ENCODE data around the gene UBAP2. TPM values are rescaled to one million over a fixed set of nuclear protein-coding genes. Genes with fewer than 3 reads are reported as not detected.

Gene UBAP2
- total RNA-seq, 1 donor from 2014 or later, result 15.8 TPM

DNA sequence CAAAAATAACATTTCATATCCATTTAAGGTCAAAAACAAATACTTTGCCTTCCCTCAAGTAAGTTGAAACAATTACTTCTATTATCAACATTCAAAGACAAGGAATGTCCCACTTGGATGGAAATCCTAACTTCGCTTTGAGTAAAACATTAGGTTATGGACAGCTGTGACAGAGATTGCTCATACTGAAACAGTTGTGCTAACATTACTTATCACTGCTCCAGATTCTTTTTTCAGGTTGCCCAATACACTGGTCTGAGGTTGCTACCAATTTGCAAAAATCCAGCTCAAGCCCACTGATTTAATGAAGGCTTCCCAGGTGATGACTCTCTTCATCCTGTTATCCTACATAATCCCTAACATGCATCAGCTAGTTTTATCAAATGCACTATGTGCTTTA is 98.3 kb downstream of the UBAP2 start:
- H3K4me3 ChIP-seq, result no peak overlapping the region
- no peaks in the 10 kb centered on the region for H3K9me3 ChIP-seq
- peaks cover 6 to 16% of the 10 kb centered on the region in 2 donors for H3K36me3 ChIP-seq
- H3K4me1 ChIP-seq, result peaks cover 4% of the 10 kb centered on the region in 2 donors
- H3K27me3 ChIP-seq, result no peaks in the 10 kb centered on the region
- intact Hi-C loops (cut with DNase I), result no loop called here
- TF ChIP-seq, protein P1, sequence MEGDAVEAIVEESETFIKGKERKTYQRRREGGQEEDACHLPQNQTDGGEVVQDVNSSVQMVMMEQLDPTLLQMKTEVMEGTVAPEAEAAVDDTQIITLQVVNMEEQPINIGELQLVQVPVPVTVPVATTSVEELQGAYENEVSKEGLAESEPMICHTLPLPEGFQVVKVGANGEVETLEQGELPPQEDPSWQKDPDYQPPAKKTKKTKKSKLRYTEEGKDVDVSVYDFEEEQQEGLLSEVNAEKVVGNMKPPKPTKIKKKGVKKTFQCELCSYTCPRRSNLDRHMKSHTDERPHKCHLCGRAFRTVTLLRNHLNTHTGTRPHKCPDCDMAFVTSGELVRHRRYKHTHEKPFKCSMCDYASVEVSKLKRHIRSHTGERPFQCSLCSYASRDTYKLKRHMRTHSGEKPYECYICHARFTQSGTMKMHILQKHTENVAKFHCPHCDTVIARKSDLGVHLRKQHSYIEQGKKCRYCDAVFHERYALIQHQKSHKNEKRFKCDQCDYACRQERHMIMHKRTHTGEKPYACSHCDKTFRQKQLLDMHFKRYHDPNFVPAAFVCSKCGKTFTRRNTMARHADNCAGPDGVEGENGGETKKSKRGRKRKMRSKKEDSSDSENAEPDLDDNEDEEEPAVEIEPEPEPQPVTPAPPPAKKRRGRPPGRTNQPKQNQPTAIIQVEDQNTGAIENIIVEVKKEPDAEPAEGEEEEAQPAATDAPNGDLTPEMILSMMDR (IDR thresholded peaks at IDR 0.05), result no peak
- no peak for DNase-seq (ENCODE audit: low spot score in 2 of 2)
- no peak overlapping the region for H3K27ac ChIP-seq

DNA sequence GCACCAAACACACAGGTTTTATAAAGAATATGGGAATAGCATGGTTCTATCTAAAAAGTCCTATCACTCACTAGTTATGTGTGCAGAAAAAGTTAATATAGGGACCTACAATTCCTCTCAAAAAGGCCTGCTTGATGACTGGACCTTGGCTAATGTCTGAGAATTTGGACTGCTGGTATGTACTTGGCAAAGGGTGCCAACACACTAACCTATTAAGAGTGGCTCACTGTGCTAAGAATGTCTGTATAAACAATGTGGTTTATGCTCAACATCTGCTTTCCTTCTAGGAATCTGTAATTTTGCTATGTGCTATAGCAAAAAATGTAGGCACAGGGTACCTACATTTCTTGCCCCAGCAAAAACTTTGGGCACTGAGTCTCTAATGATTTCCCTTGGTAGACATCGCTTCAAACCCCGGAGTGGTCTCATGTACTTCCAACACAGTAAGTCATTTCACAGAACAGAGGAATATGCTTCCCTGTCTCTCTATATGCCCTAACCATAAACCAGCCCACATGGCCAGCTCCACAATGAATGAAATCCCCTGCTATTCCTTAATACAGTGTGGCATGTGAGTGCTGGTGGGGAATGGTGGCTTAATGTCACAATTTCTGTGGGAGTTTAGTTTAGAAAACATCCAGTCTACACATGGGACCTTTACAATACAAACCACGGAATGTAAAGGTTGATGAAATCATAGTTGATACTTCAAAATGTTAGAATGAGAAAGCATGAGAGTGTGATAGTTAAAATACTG is 101.7 kb downstream of the UBAP2 start:
- H3K27me3 ChIP-seq, result no peaks in the 10 kb centered on the region
- H3K36me3 ChIP-seq, result peaks cover 14 to 18% of the 10 kb centered on the region in 2 donors
- TF ChIP-seq, protein P1 (IDR thresholded peaks at IDR 0.05), result no peak
- no peaks in the 10 kb centered on the region for H3K9me3 ChIP-seq
- H3K4me1 ChIP-seq, result peaks cover 4 to 7% of the 10 kb centered on the region in 2 donors
- intact Hi-C loops (cut with DNase I), result loop anchor here (10.0 kb wide), 1 partner anchor 308 kb away; no protein-coding TSS in a partner anchor
- no peak for DNase-seq (ENCODE audit: low spot score in 2 of 2)
- peak overlapping the region; percentile 3 to 34 for H3K27ac ChIP-seq
- H3K4me3 ChIP-seq, result no peak overlapping the region

DNA sequence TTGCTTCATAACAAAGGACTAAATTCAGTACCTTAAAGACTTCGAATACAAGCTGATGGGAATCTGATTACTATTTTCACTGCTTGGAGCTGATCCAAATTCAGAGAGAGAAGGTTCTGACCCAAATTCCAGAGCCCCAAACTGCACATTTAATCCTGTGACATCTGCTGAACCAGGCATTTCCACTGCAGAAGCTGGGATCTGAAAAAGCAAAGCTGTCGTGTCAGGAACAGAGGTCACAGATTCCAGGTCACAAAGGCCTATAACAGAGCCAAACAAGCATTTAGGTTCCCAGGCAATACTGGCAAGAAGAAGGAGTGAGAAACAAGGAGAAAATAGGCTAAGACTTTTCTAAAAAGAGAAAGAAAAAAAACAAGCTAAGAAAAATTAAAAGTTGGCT is 105.3 kb downstream of the UBAP2 start:
- peaks cover 4 to 7% of the 10 kb centered on the region in 2 donors for H3K4me1 ChIP-seq
- intact Hi-C loops (cut with DNase I), result loop anchor here (10.0 kb wide), 1 partner anchor 311 kb away; no protein-coding TSS in a partner anchor
- TF ChIP-seq, protein P1 (IDR thresholded peaks at IDR 0.05), result no peak
- no peak for DNase-seq (ENCODE audit: low spot score in 2 of 2)
- H3K4me3 ChIP-seq, result no peak overlapping the region
- H3K27me3 ChIP-seq, result no peaks in the 10 kb centered on the region
- peaks cover 27 to 28% of the 10 kb centered on the region in 2 donors for H3K36me3 ChIP-seq
- H3K9me3 ChIP-seq, result no peaks in the 10 kb centered on the region
- no peak overlapping the region for H3K27ac ChIP-seq

DNA sequence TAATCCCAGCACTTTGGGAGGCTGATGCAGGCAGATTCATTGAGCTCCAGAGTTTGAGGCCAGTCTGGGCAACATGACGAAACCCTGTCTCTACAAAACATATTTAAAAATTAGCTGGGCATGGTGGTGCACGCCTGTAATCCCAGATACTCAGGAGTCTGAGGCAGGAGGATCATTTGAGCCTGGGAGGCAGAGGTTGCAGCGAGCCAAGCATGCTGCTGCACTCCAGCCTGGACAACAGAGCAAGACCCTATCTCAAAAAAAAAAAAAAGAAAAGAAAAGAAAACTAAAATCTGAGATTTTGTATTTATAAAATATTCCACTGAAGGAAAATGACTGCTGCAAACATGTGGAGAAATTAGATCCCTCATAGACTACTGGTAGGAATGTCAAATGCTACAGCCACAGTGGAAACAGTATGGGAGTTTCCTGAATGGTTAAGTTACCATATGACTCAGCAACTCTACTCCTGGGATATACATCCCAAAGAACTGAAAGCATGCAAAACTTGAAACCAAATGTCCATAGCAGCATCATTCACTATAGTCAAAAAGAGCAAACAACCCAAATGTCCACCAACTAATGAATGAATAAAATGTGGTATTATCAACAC is 106.1 kb downstream of the UBAP2 start:
- intact Hi-C loops (cut with DNase I), result loop anchor here (10.0 kb wide), 1 partner anchor 312 kb away; no protein-coding TSS in a partner anchor
- Histone ChIP-seq H3K27ac (no peak overlapping the region), H3K36me3 (peaks cover 27 to 28% of the 10 kb centered on the region in 2 donors), H3K9me3 (no peaks in the 10 kb centered on the region), H3K27me3 (no peaks in the 10 kb centered on the region), H3K4me3 (no peak overlapping the region), H3K4me1 (peaks cover 4 to 7% of the 10 kb centered on the region in 2 donors)
- no peak for DNase-seq (ENCODE audit: low spot score in 2 of 2)
- TF ChIP-seq, protein P1 (IDR thresholded peaks at IDR 0.05), result no peak

DNA sequence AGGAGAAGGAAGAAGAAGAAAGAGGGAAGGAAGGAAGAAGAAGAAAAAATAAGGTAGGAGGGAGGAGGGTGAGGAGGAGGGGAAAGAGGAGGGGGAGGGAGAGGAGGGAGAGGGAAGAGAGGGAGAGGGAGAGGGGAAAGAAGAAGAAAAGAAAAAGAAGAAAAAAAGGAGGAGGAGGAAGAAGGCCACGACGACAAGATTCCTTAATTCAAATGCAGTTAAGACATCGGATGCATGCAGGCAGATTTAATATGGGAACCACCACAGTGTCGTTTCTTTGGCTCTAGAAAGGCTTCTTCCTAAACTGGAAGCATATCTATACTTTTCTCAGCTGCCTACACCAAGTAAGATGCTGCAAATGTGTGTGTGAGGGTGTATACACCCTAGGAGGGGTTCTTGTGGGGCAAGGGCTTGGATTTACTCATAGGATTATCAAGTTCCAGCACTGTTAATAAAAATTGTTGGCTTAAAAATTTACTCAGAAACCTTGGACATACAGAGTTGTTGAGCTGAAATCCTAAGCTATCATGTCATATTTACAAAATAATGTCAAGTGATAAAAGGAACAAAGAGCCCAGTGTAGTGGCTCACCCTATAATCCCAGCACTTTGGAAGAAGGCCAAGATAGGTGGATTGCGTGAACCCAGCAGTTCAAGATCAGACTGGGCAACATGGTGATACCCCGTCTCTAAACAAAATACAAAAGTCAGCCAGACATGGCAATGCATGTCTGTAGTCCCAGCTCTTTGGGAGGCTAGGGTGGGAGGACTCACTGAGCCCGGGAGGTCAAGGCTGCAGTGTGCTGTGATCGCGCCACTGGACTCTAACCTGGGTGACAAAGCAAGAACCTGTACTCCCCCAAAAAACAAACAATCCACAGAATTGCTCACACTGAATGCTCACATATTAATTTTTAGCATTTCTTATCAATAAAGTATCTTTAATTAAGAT is 108.5 kb downstream of the UBAP2 start:
- peaks cover 36 to 37% of the 10 kb centered on the region in 2 donors for H3K36me3 ChIP-seq
- no peak overlapping the region for H3K4me3 ChIP-seq
- no peak for DNase-seq (ENCODE audit: low spot score in 2 of 2)
- TF ChIP-seq, protein P1 (IDR thresholded peaks at IDR 0.05), result no peak
- peaks cover 0 to 3% of the 10 kb centered on the region in 2 donors for H3K4me1 ChIP-seq
- intact Hi-C loops (cut with DNase I), result loop anchor here (10.0 kb wide), 1 partner anchor 315 kb away; no protein-coding TSS in a partner anchor
- no peaks in the 10 kb centered on the region for H3K9me3 ChIP-seq
- no peak overlapping the region for H3K27ac ChIP-seq
- no peaks in the 10 kb centered on the region for H3K27me3 ChIP-seq

Measured in ascending aorta (tissue), 2 donors.